ENCODE data around the gene ZNF783. TPM values are rescaled to one million over a fixed set of nuclear protein-coding genes. Genes with fewer than 3 reads are reported as not detected.
"Not testable (repeated sequence)": the region's sequence is repeated elsewhere in the genome, so short reads cannot be mapped to it uniquely, and the experiment has no call there.

Gene ZNF783
- polyA plus RNA-seq, 2 of the 4 experiments (the other 2 are of a cell fraction), result 7.4 to 8.0 TPM

DNA sequence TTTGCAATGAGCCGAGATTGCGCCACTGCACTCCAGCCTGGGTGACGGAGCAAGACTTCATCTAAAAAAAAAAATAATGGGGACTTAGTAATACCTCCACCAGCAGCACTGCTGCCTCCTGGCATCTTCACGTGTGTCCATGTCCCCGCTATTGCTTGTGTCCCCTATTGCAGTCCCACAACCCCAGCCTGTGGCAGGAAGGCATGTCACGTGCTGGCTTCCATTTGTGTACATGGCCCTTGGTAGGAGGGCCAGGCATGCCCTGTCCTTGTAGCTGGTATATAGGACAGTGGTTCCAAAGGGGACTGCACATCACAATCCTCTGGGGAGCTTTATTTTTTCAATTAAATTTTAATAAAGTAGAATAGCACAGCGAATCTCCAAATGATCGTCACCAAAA is 5.7 kb downstream of the ZNF783 start:
- no peak overlapping the region for H3K4me3 ChIP-seq
- H3K9me3 ChIP-seq, result no peaks in the 10 kb centered on the region
- ATAC-seq (peak in 1 of 2 experiments; percentile 45; a peak in 1 of 6 replicates), DNase-seq (ENCODE audit: low read depth in 1 of 2, low spot score in 1 of 2) (no peak), FAIRE-seq (no peak)
- TF ChIP-seq, protein P1, sequence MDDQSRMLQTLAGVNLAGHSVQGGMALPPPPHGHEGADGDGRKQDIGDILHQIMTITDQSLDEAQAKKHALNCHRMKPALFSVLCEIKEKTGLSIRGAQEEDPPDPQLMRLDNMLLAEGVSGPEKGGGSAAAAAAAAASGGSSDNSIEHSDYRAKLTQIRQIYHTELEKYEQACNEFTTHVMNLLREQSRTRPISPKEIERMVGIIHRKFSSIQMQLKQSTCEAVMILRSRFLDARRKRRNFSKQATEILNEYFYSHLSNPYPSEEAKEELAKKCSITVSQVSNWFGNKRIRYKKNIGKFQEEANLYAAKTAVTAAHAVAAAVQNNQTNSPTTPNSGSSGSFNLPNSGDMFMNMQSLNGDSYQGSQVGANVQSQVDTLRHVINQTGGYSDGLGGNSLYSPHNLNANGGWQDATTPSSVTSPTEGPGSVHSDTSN (IDR thresholded peaks at IDR 0.05), result no peak
- TF ChIP-seq MAZ (IDR thresholded peaks at IDR 0.05; ENCODE audit: borderline replicate concordance, low read depth, low read length), result no peak
- no peak for TF ChIP-seq POLR2AphosphoS2 (conservative IDR thresholded peaks at IDR 0.05; ENCODE audit: low read length)
- TF ChIP-seq POLR2A (IDR thresholded peaks at IDR 0.05; ENCODE audit: low read length), result no peak
- no peak for TF ChIP-seq NPAS2 (CRISPR knock-in tag; IDR thresholded peaks at IDR 0.05; ENCODE audit: borderline replicate concordance)
- TF ChIP-seq, protein P2, sequence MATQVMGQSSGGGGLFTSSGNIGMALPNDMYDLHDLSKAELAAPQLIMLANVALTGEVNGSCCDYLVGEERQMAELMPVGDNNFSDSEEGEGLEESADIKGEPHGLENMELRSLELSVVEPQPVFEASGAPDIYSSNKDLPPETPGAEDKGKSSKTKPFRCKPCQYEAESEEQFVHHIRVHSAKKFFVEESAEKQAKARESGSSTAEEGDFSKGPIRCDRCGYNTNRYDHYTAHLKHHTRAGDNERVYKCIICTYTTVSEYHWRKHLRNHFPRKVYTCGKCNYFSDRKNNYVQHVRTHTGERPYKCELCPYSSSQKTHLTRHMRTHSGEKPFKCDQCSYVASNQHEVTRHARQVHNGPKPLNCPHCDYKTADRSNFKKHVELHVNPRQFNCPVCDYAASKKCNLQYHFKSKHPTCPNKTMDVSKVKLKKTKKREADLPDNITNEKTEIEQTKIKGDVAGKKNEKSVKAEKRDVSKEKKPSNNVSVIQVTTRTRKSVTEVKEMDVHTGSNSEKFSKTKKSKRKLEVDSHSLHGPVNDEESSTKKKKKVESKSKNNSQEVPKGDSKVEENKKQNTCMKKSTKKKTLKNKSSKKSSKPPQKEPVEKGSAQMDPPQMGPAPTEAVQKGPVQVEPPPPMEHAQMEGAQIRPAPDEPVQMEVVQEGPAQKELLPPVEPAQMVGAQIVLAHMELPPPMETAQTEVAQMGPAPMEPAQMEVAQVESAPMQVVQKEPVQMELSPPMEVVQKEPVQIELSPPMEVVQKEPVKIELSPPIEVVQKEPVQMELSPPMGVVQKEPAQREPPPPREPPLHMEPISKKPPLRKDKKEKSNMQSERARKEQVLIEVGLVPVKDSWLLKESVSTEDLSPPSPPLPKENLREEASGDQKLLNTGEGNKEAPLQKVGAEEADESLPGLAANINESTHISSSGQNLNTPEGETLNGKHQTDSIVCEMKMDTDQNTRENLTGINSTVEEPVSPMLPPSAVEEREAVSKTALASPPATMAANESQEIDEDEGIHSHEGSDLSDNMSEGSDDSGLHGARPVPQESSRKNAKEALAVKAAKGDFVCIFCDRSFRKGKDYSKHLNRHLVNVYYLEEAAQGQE (IDR thresholded peaks at IDR 0.05), result no peak
- TF ChIP-seq CEBPB (IDR thresholded peaks at IDR 0.05), result no peak
- no peak for TF ChIP-seq ESRRA (IDR thresholded peaks at IDR 0.05; ENCODE audit: borderline replicate concordance, low read length)
- TF ChIP-seq, protein P3, sequence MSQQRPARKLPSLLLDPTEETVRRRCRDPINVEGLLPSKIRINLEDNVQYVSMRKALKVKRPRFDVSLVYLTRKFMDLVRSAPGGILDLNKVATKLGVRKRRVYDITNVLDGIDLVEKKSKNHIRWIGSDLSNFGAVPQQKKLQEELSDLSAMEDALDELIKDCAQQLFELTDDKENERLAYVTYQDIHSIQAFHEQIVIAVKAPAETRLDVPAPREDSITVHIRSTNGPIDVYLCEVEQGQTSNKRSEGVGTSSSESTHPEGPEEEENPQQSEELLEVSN (IDR thresholded peaks at IDR 0.05; ENCODE audit: borderline replicate concordance, low read depth), result no peak
- peaks cover 12% of the 10 kb centered on the region; the same call in 2 of the 3 replicates for H3K4me1 ChIP-seq
- ChIA-PET CTCF (interaction anchor here (0.6 to 0.9 kb wide), 4 partner anchors 11 to 155 kb away, joined by 3 read pairs; no protein-coding TSS in a partner anchor), POLR2A (no interaction called here)
- 96% methylated on average over 8 of the region's 8 CpGs for WGBS (ENCODE audit: missing lambda C conversion rate)
- H3K27ac ChIP-seq, result no peak overlapping the region
- H3K4me2 ChIP-seq, result no peak overlapping the region

DNA sequence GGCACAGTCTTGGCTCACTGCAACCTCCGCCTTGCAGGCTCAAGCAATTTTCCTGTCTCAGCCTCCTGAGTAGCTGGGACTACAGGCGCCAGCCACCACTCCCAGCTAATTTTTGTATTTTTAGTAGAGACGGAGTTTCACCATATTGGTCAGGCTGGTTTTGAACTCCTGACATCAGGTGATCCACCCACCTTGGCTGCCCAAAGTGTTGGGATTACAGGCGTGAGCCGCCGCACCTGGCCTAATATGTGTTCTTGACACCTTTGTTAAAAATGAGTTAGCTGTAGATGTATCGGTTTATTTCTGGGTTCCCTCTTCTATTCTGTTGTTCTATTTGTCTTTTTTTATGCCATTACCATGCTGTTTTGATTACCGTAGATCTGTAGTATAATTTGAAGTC is 12.4 kb downstream of the ZNF783 start:
- ATAC-seq; H3K4me2 ChIP-seq; H3K4me1 ChIP-seq; DNase-seq (ENCODE audit: low read depth in 1 of 2, low spot score in 1 of 2); H3K4me3 ChIP-seq; H3K27ac ChIP-seq; FAIRE-seq; H3K9me3 ChIP-seq: not testable (repeated sequence)
- WGBS (ENCODE audit: missing lambda C conversion rate), result 97% methylated on average over 8 of the region's 8 CpGs
- ChIA-PET CTCF (interaction anchor here (0.5 to 2.4 kb wide), 3 partner anchors 10 to 258 kb away, joined by 3 to 9 read pairs (median 3); no protein-coding TSS in a partner anchor), POLR2A (interaction anchor here (0.7 to 0.8 kb wide), 2 partner anchors 16 to 23 kb away, joined by 3 to 5 read pairs; no protein-coding TSS in a partner anchor)

DNA sequence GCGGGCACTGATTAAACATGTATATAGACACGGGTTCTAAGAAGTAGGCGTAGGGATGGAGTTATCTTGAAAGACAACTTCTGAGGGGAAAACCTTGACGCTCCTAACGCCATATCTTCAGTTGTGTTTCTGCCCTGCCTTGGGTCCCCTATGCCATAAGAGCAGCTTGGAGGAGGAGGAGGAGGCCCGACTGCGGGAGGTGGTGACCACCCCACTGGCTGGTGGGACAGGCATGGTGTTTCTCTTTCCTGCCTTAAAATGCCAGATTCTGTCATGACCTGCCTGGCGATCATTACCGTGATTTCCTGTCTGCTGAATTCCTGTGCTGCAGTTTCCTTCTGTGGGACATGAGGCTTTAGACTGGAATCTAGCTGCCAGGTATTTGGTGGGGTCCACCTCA is 15.9 kb downstream of the ZNF783 start:
- 91% methylated on average over 9 of the region's 9 CpGs for WGBS (ENCODE audit: missing lambda C conversion rate)
- H3K9me3 ChIP-seq, result peaks cover 8% of the 10 kb centered on the region; the same call in 2 of the 3 replicates
- no peak for TF ChIP-seq JUN (IDR thresholded peaks at IDR 0.05)
- no peak for TF ChIP-seq KDM1A (IDR thresholded peaks at IDR 0.05; ENCODE audit: low read depth)
- no peak for TF ChIP-seq EHMT2 (IDR thresholded peaks at IDR 0.05; ENCODE audit: low read depth)
- TF ChIP-seq EP300 (IDR thresholded peaks at IDR 0.05), result no peak
- TF ChIP-seq RCOR1 (IDR thresholded peaks at IDR 0.05; ENCODE audit: low read depth, low read length), result no peak
- no peak for TF ChIP-seq CHD4 (IDR thresholded peaks at IDR 0.05; ENCODE audit: borderline replicate concordance)
- TF ChIP-seq FOXS1 (CRISPR knock-in tag; IDR thresholded peaks at IDR 0.05), result no peak
- no peak for TF ChIP-seq ZNF302 (CRISPR knock-in tag; IDR thresholded peaks at IDR 0.05)
- no peak for TF ChIP-seq JUNB (IDR thresholded peaks at IDR 0.05)
- TF ChIP-seq SREBF2 (IDR thresholded peaks at IDR 0.05), result no peak
- no peak for TF ChIP-seq TFCP2L1 (CRISPR knock-in tag; IDR thresholded peaks at IDR 0.05)
- TF ChIP-seq, protein P4, sequence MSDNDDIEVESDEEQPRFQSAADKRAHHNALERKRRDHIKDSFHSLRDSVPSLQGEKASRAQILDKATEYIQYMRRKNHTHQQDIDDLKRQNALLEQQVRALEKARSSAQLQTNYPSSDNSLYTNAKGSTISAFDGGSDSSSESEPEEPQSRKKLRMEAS (IDR thresholded peaks at IDR 0.05), result no peak
- TF ChIP-seq CHD2 (IDR thresholded peaks at IDR 0.05; ENCODE audit: low read length, partially characterized antibody), result no peak
- TF ChIP-seq RARB (CRISPR knock-in tag; IDR thresholded peaks at IDR 0.05), result no peak
- no peak for TF ChIP-seq SMC3 (IDR thresholded peaks at IDR 0.05)
- FAIRE-seq (no peak), DNase-seq (ENCODE audit: low read depth in 1 of 2, low spot score in 1 of 2) (no peak), ATAC-seq (no peak)
- no peak overlapping the region for H3K4me3 ChIP-seq
- no peak overlapping the region for H3K4me2 ChIP-seq
- no peak overlapping the region for H3K27ac ChIP-seq
- CTCF ChIA-PET, result interaction anchor here (1.1 to 4.4 kb wide), 3 partner anchors 10 to 32 kb away, joined by 3 to 14 read pairs (median 3); partner anchors contain the start of gene ZNF783
- POLR2A ChIA-PET, result no interaction called here
- H3K4me1 ChIP-seq, result no peaks in the 10 kb centered on the region
